Uterus (tissue), 2 donors: ENCODE results near the gene PRTFDC1.

Experiments
- CTCF ChIP-seq, 4 experiments: fragments of 200-600 bp in 2 of 4; fragments of 450-650 bp in 2 of 4; sonication (generic) in 2 of 4; IDR thresholded peaks; one replicate each; pipeline ENCODE4 v1.5.1; 2016 to 2019; ENCODE audit warnings: antibody characterized with exemption in 4 of 4, mild to moderate bottlenecking in 2 of 4, moderate library complexity in 1 of 4
- POLR2A ChIP-seq, 2 donors: fragments of 450-650 bp; IDR thresholded peaks; one replicate each; pipeline ENCODE4 v1.6.1; 2016; ENCODE audit warnings: antibody characterized with exemption in 2 of 2, mild to moderate bottlenecking in 1 of 2, moderate library complexity in 1 of 2

- no peak for TF ChIP-seq CTCF (IDR thresholded peaks at IDR 0.05)
- no peak for TF ChIP-seq POLR2A (IDR thresholded peaks at IDR 0.05)
Measured at GRCh38 chr10:24944512-24945255, 7.7 kb downstream of the PRTFDC1 start.
